ENCODE measurements around the gene RCOR1.
"Not testable (repeated sequence)": the region's sequence is repeated elsewhere in the genome, so short reads cannot be mapped to it uniquely, and the experiment has no call there.

RCOR1 gene

GRCh38 chr14:102593061-102593824 lies 794 bp downstream of the RCOR1 start:
- peak; percentile 26 for DNase-seq (ENCODE audit: low read depth)

GRCh38 chr14:102593825-102594137 lies 1.3 kb downstream of the RCOR1 start:
- no peak for DNase-seq (ENCODE audit: low read depth)

DNA sequence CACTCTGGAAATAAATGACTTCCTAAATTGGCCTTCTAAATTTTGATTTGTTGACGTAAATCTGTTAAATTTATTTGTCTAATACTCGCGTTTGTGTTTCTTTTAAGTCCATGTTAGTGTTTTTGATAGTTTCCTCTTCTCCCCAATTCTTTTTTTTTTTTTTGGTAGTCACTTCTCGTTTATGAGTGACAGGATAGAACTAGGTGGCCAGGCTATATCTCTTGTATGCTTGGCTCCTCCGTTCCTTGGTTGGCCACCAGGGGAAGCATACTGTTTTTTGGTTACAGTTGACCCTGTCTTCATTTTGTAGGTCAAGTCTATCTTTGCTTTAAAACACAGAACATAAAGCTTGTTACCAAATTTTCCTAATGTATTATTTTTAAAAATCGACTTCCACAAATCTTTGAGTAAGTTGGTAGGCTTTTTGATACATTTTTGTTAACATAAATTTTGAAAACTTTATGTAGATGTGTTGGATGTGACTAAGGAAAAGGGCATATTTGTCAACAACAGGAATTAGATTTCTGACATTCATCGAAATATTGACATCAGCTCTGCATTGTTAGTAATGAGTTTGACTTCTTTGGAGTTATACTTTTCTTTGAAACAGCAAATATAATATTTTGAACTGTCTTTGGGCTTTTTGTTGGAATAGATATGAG lies 2.2 kb downstream of the RCOR1 start:
- DNase-seq (ENCODE audit: low read depth), result peak; percentile 31

GRCh38 chr14:102601378-102601925 lies 9.0 kb downstream of the RCOR1 start:
- DNase-seq (ENCODE audit: low read depth), result no peak

- no peak for DNase-seq (ENCODE audit: low read depth)
Observed at GRCh38 chr14:102602421-102603292, 10.2 kb downstream of the RCOR1 start.

DNA sequence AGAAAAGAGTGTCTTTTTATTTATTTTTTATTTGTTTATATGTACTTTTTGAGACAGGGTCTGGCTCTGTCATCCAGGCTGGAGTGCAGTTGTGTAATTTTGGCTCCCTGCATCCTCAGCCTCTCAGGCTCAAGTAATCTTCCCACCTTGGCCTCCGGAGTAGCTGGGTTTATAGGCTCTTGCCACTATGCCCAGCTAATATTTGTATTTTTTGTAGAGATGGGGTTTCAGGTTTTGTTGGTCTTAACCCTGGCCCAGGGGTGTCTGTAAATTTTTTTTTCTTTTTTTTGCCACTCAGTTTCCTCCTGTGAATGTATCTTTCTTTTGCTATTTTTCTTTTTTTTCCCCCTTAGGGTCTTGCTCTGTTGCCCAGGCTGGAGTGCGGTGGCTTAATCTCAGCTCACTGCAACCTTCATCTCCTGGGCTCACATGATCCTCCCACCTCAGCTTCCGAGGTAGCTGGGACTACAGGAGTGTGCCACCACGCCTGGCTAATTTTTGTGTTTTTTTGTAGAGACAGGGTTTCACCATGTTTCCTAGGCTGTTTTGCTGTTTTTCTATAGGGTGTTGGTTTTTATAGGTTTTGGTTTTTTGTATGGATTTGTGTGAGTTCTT lies 11.0 kb downstream of the RCOR1 start:
- DNase-seq (ENCODE audit: low read depth), result no peak

DNA sequence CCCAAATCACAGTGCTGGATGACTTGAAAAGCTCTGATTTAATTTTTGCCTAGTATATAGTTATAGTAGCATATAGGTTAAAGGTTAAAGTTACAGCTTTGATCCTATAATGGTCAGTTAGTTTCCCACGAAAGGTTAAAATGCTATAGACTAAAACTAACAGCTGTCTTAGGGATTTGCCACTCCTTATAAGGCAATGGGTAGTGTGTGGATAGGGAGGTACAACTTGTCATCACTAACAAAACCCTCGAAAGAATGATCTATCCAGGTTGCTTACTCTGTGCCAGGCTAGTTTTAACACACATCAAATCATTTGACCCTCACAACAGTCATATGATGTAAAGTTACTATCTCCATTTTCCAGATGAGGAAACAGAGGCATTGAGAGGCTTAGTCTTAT lies 11.7 kb downstream of the RCOR1 start:
- no peak for DNase-seq (ENCODE audit: low read depth)

- no peak for DNase-seq (ENCODE audit: low read depth)
Observed at GRCh38 chr14:102605029-102605428, 12.6 kb downstream of the RCOR1 start.

- DNase-seq (ENCODE audit: low read depth), result no peak
Observed at GRCh38 chr14:102606296-102606695, 13.8 kb downstream of the RCOR1 start.

DNA sequence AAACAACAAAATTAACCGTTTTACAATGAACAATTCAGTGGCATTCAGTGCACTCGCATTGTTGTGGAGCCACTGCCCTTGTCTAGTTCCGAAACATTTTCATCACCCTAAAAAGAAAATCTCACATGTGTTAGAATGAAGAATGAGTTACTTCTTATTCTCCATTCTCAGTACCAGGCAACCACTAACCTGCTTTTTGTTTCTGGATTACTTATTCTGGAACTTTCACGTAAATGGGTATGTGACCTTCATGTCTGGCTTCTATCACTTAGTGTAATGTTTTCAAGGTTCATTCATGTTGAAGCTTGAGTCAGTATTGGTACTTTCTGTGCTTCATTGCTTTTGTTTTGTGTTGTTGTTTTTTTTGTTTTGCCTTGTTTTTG lies 15.6 kb downstream of the RCOR1 start:
- DNase-seq (ENCODE audit: low read depth), result no peak

- no peak for DNase-seq (ENCODE audit: low read depth)
Observed at GRCh38 chr14:102610968-102611811, 18.7 kb downstream of the RCOR1 start.

DNA sequence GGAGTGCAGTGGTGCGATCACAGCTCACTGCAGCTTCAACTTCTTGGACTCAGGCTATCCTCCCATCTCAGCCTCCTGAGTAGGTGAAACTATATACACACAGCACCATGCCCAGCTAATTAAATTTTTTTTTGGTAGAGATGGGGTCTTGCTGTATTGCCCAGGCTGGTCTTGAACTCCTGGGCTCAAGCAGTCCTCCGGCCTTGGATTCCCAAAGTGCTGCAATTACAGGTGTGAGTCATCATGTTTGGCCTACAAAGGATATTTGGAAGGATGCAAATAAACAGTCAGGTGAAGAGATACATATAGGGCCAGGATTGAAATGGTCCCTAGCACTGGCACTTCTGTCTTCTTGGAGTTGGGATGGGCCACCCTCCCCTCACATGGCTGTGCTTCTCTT lies 23.9 kb downstream of the RCOR1 start:
- DNase-seq (ENCODE audit: low read depth), result no peak

DNA sequence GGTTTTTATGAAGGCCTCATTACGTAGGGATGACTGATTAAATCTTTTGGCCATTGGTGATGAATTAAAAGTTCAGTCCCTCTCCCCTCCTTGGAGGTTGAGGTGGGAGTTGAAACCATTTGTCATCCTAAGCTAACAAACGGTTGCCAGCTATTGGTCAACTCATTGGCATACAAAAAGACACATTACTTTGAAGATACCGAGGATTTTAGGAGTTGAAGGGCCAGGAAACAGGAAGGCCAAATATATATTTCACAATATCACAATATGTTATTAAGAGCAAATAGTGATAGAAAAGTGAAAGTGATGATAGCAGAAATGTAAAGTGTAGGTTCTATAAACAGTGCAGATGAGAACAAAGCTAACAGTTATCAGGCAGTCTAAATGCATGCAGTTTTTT lies 24.4 kb downstream of the RCOR1 start:
- no peak for DNase-seq (ENCODE audit: low read depth)

GRCh38 chr14:102619012-102619411 lies 26.6 kb downstream of the RCOR1 start:
- not testable (repeated sequence) for DNase-seq (ENCODE audit: low read depth)

DNA sequence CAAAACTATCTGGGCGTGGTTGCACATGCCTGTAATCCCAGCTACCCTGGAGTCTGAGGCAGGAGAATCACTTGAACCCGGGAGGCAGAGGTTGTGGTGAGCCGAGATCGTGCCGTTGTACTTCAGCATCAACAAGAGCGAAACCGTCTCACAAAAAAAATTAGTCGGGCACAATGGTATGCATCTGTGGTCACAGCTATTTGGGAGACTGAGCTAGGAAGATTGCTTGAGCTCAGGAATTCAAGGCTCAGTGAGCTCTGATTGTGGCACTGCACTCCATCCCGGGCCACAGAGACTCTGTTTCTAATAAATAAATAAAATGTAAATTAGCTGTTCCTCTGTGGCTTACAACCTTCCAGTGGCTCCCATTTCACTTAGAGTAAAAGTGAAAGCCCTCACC lies 28.0 kb downstream of the RCOR1 start:
- no peak for DNase-seq (ENCODE audit: low read depth)

DNA sequence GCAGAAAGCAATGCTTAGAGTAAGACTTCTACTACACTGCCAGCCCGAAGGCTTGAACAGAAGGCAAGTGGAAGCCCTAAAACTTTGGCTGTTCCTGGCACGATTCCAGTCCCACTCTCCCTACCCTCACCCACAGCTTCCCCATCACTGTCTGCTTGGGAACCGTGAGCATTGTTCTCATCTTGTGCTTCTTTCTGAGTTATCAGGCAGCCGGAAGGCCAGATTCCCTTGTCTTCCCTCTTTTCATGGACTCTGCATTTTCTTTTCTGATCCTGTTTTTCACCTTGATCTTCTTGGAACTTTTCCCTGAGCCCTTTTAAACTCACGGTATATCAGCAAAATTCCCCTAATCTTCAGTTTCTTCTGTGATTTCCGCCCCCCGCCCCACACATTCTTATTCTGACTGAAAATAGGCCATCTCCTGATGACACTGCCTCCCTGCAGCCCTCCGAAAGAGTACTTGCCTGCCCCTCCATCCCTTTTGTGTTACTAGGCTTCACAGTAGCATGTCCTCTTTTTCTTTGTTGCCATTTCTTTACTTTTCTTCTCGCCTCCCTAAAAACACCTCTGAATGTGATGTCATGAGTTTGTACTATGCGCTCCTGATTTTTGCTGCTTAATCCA lies 29.9 kb downstream of the RCOR1 start:
- no peak for DNase-seq (ENCODE audit: low read depth)

DNA sequence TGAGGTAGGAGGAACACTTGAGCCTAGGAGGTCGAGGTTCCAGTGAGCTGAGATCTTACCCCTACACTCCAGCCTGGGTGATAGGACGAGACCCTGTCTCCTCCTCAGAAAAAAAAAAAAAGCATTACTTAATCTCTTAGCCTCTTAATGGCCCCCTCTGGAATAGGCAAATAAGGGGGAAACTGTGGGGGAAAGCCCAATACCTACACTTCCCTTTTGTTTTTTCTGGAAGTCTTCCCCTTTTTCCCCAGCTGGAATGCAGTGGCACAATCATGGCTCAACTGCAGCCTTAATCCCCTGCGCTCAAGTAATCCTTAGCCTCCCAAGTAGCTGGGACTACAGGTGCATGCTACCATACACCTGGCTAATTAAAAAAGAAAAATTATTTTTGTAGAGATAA lies 32.2 kb downstream of the RCOR1 start:
- no peak for DNase-seq (ENCODE audit: low read depth)

DNA sequence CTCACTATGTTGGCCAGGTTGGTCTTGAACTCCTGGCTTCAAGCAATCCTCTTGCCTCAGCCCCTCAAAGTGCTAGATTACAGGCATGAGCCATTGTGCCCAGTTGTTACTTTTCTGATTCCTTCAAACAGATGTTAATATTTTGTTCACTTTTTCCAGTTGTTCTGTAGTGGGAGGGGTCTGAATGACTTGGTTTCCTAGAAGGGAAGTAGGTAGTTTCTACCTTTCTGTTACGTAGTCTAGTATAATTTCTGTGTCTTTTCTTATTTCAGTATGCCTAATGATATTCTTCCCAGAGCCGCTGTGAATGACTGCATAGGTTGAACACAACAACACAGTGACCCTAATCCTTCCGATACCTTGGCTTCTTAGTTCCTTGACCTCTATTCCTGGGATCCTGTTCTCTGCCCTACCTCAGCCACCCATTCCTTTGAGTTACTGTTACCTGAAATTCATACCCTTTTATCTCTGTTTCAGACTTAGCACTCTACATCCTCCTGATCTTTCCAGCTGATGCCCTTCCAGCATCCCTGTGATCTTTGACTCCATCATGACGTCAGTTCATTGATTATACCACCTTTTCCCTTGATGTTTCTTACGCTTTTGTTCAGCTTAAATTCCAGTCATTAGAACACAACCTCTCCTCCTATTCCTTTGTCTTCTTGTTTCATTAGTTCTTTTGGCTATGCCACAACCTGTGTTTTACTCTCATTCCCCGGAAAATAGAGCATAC lies 33.3 kb downstream of the RCOR1 start:
- no peak for DNase-seq (ENCODE audit: low read depth)

DNA sequence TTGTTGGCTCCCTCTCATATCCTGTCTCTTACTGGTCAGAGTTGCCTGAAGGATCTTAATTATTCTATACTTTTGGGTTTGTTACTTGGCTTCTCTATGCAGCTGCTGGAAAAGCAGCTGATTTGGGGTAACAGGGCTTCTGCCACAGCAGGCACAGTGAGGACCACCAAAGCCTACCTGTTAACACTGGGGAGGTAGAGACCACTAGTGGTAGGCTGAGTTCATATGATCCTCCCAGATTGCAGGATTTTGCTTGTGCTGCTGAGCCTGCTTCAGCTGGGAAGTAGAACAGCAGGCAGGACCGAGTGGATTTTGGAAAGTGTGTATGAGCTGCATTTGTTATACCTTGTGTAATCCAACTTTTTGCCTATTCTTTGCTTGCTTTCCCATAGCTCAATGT lies 34.1 kb downstream of the RCOR1 start:
- DNase-seq (ENCODE audit: low read depth), result no peak

DNA sequence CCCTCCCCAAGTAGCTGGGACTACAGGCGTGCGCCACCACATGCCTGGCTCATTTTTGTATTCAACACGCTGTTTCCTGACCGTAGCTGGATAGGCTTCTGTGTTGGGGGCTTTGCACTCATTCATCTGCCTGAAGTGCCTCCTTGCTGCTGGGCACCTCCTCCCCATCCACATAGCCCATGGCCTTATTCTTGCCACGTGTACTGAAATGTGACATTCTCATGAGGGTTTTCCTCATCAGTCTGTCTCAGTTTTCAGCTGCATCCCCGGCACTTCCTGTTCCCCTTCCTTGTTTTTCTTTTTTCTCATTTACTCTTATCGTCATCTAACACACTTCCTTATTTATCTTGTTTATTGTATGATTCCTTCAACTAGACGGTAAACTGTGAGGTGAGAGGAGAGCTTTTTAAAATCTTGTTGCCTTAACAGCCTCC lies 36.6 kb downstream of the RCOR1 start:
- no peak for DNase-seq (ENCODE audit: low read depth)
